ENCODE data around the gene NXPH4. TPM values are rescaled to one million over a fixed set of nuclear protein-coding genes. Genes with fewer than 3 reads are reported as not detected.

The NXPH4 gene
- polyA plus RNA-seq, 1 donor from 2014 or later = 8.3 TPM

GRCh38 chr12:57214398-57214781 is 2.2 kb upstream of the NXPH4 start:
- H3K36me3 Mint-ChIP-seq = peaks cover 2% of the 10 kb centered on the region
- H3K4me1 Mint-ChIP-seq = peaks cover 13 to 38% (median 32%) of the 10 kb centered on the region in 3 donors
- H3K4me3 Mint-ChIP-seq = peak overlapping the region; percentile 65 to 90 (median 87)
- H3K9me3 Mint-ChIP-seq = no peaks in the 10 kb centered on the region
- H3K27ac Mint-ChIP-seq = peak overlapping the region; percentile 59 to 96 (median 89)
- H3K27me3 Mint-ChIP-seq = peaks cover 51% of the 10 kb centered on the region

DNA sequence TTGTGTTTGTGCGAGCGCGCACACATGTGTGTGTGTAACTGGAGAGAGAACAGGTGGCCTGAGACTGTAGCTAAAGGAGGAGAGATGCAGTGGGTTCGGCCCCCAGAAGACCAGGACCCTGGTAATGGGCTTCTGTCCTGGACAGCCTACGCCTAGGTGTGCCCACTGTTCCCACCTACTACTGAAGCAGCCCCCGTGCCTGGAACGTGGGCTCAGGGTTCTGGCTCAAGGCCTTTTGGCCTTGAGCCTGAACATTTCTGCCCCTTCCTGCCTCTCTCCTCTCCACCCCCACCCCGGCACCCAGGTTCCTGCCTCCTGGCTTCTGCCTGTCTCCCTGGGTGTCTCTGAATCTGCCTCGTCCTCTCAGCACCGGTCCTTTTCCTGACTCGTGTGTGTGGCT is 1.5 kb upstream of the NXPH4 start:
- peaks cover 55% of the 10 kb centered on the region for H3K27me3 Mint-ChIP-seq
- peaks cover 2% of the 10 kb centered on the region for H3K36me3 Mint-ChIP-seq
- H3K4me3 Mint-ChIP-seq = peak overlapping the region in 3 of 4 donors; percentile 90 to 93 (median 91)
- peak overlapping the region; percentile 59 to 96 (median 90) for H3K27ac Mint-ChIP-seq
- no peaks in the 10 kb centered on the region for H3K9me3 Mint-ChIP-seq
- H3K4me1 Mint-ChIP-seq = peaks cover 13 to 38% (median 35%) of the 10 kb centered on the region in 3 donors

- Mint-ChIP-seq H3K27ac (peak overlapping the region; percentile 59 to 96 (median 90)), H3K27me3 (peaks cover 56% of the 10 kb centered on the region), H3K36me3 (peaks cover 2% of the 10 kb centered on the region), H3K4me3 (peak overlapping the region; percentile 78 to 93 (median 90)), H3K9me3 (no peaks in the 10 kb centered on the region), H3K4me1 (peaks cover 13 to 39% (median 37%) of the 10 kb centered on the region in 3 donors)
These were observed 953 bp upstream of the NXPH4 start for GRCh38 chr12:57215668-57216013.

DNA sequence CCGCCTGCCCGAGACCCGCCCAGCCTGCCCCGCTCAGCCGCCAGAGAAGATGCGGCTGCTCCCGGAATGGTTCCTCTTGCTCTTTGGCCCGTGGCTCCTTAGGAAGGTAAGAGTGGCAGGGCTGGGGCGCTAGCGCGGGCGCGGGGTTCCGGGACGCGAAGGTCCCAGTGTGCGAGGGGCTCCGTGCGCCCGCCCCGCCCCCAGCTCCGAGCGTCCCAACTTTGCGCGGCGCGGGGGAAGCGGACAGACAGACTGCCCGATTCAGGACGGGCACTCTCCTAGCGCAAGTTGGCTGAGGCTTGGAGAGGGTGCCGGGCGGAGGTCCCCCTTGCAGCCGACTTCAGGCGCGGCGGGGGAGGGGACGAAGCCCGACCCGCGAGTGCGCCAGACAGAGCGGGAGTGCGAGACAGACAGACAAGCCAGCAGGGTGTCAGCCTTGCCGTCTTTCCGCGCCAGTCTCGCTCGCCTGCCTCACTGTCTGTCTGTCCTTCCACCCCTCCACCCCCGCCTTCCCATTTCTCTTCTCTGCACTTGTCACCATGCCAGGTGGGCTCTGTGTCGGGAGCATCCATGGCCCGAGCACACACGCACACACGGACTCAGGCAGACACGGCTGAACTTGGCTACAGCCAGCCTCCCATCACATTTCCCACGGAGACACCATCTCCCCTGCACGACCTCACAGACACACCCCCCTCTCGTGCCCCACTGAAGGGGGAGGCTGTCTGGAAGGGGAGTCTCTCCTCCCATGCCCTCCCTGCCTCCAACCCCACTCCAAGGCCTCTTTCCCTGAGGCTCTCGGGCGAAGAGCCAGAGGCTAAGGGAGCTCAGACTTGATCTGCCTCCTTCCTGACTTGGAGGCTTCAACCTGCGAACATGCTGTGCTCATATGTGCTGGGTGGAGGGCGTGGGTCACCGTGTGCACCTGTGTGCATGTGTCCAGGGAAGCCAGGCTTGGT is 606 bp downstream of the NXPH4 start:
- Mint-ChIP-seq H3K4me3 (peak overlapping the region; percentile 8 to 93 (median 90)), H3K27ac (peak overlapping the region in 2 of 3 donors; percentile 2 to 39), H3K4me1 (peaks cover 13 to 46% (median 41%) of the 10 kb centered on the region in 3 donors), H3K36me3 (peaks cover 2% of the 10 kb centered on the region), H3K27me3 (peaks cover 68% of the 10 kb centered on the region), H3K9me3 (no peaks in the 10 kb centered on the region)

- Mint-ChIP-seq H3K4me1 (peaks cover 11 to 45% (median 44%) of the 10 kb centered on the region in 3 donors), H3K4me3 (peak overlapping the region; percentile 8 to 93 (median 90)), H3K9me3 (no peaks in the 10 kb centered on the region), H3K27ac (peak overlapping the region in 2 of 3 donors; percentile 2 to 40), H3K36me3 (peaks cover 2% of the 10 kb centered on the region), H3K27me3 (peaks cover 78% of the 10 kb centered on the region)
These were observed 1.6 kb downstream of the NXPH4 start for GRCh38 chr12:57218030-57218853.

GRCh38 chr12:57219205-57219992 is 2.8 kb downstream of the NXPH4 start:
- Mint-ChIP-seq H3K27ac (peak overlapping the region in 1 of 3 donors; percentile 2), H3K9me3 (no peaks in the 10 kb centered on the region), H3K36me3 (peaks cover 2% of the 10 kb centered on the region), H3K27me3 (peaks cover 75% of the 10 kb centered on the region), H3K4me1 (peaks cover under 1 to 38% (median 34%) of the 10 kb centered on the region in 3 donors), H3K4me3 (peak overlapping the region in 2 of 4 donors; percentile 8 to 47)

- H3K9me3 Mint-ChIP-seq = no peaks in the 10 kb centered on the region
- H3K4me3 Mint-ChIP-seq = no peak overlapping the region
- peaks cover 2% of the 10 kb centered on the region for H3K36me3 Mint-ChIP-seq
- H3K4me1 Mint-ChIP-seq = peaks cover 0 to 36% (median 34%) of the 10 kb centered on the region in 3 donors
- H3K27ac Mint-ChIP-seq = no peak overlapping the region
- peaks cover 73% of the 10 kb centered on the region for H3K27me3 Mint-ChIP-seq
These were observed 3.6 kb downstream of the NXPH4 start for GRCh38 chr12:57219993-57220754.

- Mint-ChIP-seq H3K27ac (no peak overlapping the region), H3K36me3 (peaks cover 4% of the 10 kb centered on the region), H3K4me3 (peak overlapping the region in 1 of 4 donors; percentile 79)
These were observed 4.2 kb downstream of the NXPH4 start for GRCh38 chr12:57220770-57221168.

DNA sequence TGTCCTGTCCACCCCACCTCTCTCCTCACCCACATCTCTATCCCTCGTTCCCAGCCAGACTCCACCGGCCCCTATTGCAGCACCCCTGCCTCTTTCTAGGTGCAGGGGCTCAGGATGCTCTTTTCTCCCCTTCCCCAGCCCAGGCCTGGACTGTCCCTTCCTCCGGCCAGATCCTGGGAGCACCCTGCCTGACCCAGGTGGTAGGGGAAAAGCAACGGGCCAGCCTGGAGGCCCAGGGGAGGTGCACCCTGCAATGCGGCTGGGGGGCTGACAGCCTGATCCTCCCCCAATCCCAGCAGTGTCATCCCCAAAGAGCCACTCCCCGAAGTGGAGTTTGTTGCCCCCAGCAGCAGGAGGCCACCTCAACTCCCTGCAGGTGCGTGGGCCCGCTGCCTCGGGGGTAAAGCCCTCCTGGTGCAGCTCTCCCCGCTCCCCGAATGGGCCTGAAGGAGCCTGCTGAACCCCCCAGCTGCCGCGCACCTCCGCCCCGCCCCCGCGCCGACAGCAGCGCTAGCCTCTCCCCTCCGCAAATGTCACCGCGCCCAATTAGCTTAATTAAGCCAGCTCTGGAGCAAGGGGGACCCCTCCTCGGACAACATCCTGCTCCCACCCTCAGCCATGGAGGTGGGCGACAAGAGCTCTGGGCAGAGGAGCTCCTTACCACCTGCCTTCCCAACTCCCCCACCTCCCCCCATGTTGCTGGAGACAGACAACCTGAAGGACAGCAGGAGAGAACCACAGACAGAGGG is 4.7 kb downstream of the NXPH4 start:
- Mint-ChIP-seq H3K4me3 (peak overlapping the region in 1 of 4 donors; percentile 79), H3K9me3 (no peaks in the 10 kb centered on the region), H3K27me3 (peaks cover 71% of the 10 kb centered on the region), H3K36me3 (peaks cover 4% of the 10 kb centered on the region), H3K4me1 (peaks cover 5 to 33% (median 30%) of the 10 kb centered on the region in 3 donors), H3K27ac (no peak overlapping the region)

More at GRCh38 chr12:57220770-57221168, 4.2 kb downstream of the NXPH4 start:
- peaks cover 5 to 33% (median 32%) of the 10 kb centered on the region in 3 donors for H3K4me1 Mint-ChIP-seq
- no peaks in the 10 kb centered on the region for H3K9me3 Mint-ChIP-seq
- peaks cover 70% of the 10 kb centered on the region for H3K27me3 Mint-ChIP-seq

GRCh38 chr12:57222286-57223190 is 5.9 kb downstream of the NXPH4 start:
- peak overlapping the region in 2 of 4 donors; percentile 4 to 65 for H3K4me3 Mint-ChIP-seq
- no peaks in the 10 kb centered on the region for H3K9me3 Mint-ChIP-seq
- peaks cover 10 to 36% (median 33%) of the 10 kb centered on the region in 3 donors for H3K4me1 Mint-ChIP-seq
- peaks cover 70% of the 10 kb centered on the region for H3K27me3 Mint-ChIP-seq
- H3K27ac Mint-ChIP-seq = peak overlapping the region in 2 of 3 donors; percentile 20 to 24
- H3K36me3 Mint-ChIP-seq = peaks cover 2% of the 10 kb centered on the region

- Mint-ChIP-seq H3K27me3 (peaks cover 61% of the 10 kb centered on the region), H3K4me3 (peak overlapping the region in 2 of 4 donors; percentile 65), H3K4me1 (peaks cover 13 to 35% (median 29%) of the 10 kb centered on the region in 3 donors), H3K9me3 (no peaks in the 10 kb centered on the region), H3K36me3 (peaks cover 2% of the 10 kb centered on the region), H3K27ac (peak overlapping the region in 2 of 3 donors; percentile 20 to 24)
These were observed 6.9 kb downstream of the NXPH4 start for GRCh38 chr12:57223191-57224165.
